SK-N-SH (cell line): Measurements from ENCODE around the gene CNBD2. TPM values are rescaled to one million over a fixed set of nuclear protein-coding genes. Genes with fewer than 3 reads are reported as not detected.

ENCODE experiments used
- CTCF ChIA-PET: fragments of 300-600, 350-600 bp; formaldehyde crosslinking; extraction: SDS; loops from one replicate; lab custom pipeline; 2021; lab: Yijun Ruan, JAX
- POLR2A ChIA-PET: fragments of 350-600 bp; sonication (Branson Sonifier 250); formaldehyde crosslinking; extraction: SDS; loops from one replicate; lab custom pipeline; 2020; ENCODE audit warnings: antibody characterized with exemption, inconsistent platforms; lab: Yijun Ruan, JAX
- DNase-seq: peaks from one replicate; pipeline ENCODE4 v3.0.0; 2012
- H2AFZ ChIP-seq: fragments of 200-600 bp; sonication (generic); 2 replicates; pipeline ENCODE4 v1.8.1; 2016; ENCODE audit warnings: antibody characterized with exemption, mild to moderate bottlenecking, low read depth
- H3F3A ChIP-seq: fragments of 200-600 bp; sonication (generic); replicated peaks from 2 replicates; pipeline ENCODE3; 2016; ENCODE audit warnings: antibody characterized with exemption, mild to moderate bottlenecking; ENCODE audit not compliant: insufficient read depth
- H3K27ac ChIP-seq, 2 experiments: fragments of 200-500 bp in 1 of 2; fragments of 200-600 bp in 1 of 2; sonication (Bioruptor generic) in 1 of 2; sonication (generic), shearing (Covaris generic) in 1 of 2; 2 replicates each; pipeline versions ENCODE4 v1.5.1 to v1.6.1; 2014 to 2016; ENCODE audit warnings: low read depth in 2 of 2, inconsistent platforms in 1 of 2, low read length in 1 of 2, mild to moderate bottlenecking in 1 of 2, mixed read lengths in 1 of 2
- H3K27me3 ChIP-seq: fragments of 200-600 bp; sonication (generic), shearing (Covaris generic); 2 replicates; pipeline ENCODE4 v1.6.1; 2016; ENCODE audit warnings: mixed run types; ENCODE audit not compliant: insufficient read depth
- H3K36me3 ChIP-seq, 2 experiments: fragments of 200-500 bp in 1 of 2; fragments of 200-600 bp in 1 of 2; sonication (Bioruptor generic) in 1 of 2; sonication (generic) in 1 of 2; replicated peaks in 1 of 2; 2 replicates each; pipeline versions ENCODE3 to v1.5.1; 2014 to 2016; ENCODE audit warnings: low read length in 1 of 2, mild to moderate bottlenecking in 1 of 2; ENCODE audit not compliant: insufficient read depth in 2 of 2, control insufficient read depth in 1 of 2
- H3K4me1 ChIP-seq, 2 experiments: fragments of 200-500 bp in 1 of 2; fragments of 200-600 bp in 1 of 2; sonication (Bioruptor generic) in 1 of 2; sonication (generic), shearing (Covaris generic) in 1 of 2; 2 replicates each; pipeline versions ENCODE4 v1.5.1 to v1.6.1; 2014 to 2016; ENCODE audit warnings: low read depth in 1 of 2, low read length in 1 of 2, mixed run types in 1 of 2; ENCODE audit not compliant: insufficient read depth in 2 of 2, control insufficient read depth in 1 of 2
- H3K4me2 ChIP-seq: fragments of 200-600 bp; sonication (generic), shearing (Covaris generic); 2 replicates; pipeline ENCODE4 v1.6.1; 2017; ENCODE audit warnings: mixed run types
- H3K4me3 ChIP-seq, 2 experiments: fragments of 200-500 bp in 1 of 2; fragments of 200-600 bp in 1 of 2; sonication (Bioruptor generic) in 1 of 2; sonication (generic), shearing (Covaris generic) in 1 of 2; 2 replicates each; pipeline versions ENCODE4 v1.5.1 to v1.8.1; 2014 to 2016; ENCODE audit warnings: low read depth in 2 of 2, inconsistent platforms in 1 of 2, low read length in 1 of 2, mild to moderate bottlenecking in 1 of 2, mixed read lengths in 1 of 2, moderate library complexity in 1 of 2
- H3K79me2 ChIP-seq: fragments of 200-600 bp; sonication (generic); 2 replicates; pipeline ENCODE4 v1.8.1; 2017; ENCODE audit warnings: mild to moderate bottlenecking; ENCODE audit not compliant: insufficient read depth
- H3K9ac ChIP-seq: fragments of 200-600 bp; sonication (generic); 2 replicates; pipeline ENCODE4 v1.6.1; 2017; ENCODE audit warnings: mixed run types
- H3K9me2 ChIP-seq: fragments of 200-600 bp; sonication (generic); 2 replicates; pipeline ENCODE4 v1.6.1; 2017; ENCODE audit warnings: mixed run types
- H3K9me3 ChIP-seq: fragments of 200-600 bp; sonication (generic); 2 replicates; pipeline ENCODE4 v1.6.1; 2017; ENCODE audit warnings: mixed run types, mild to moderate bottlenecking, moderate library complexity
- H4K20me1 ChIP-seq: fragments of 200-600 bp; sonication (generic); 2 replicates; pipeline ENCODE4 v1.6.1; 2017; ENCODE audit warnings: mild to moderate bottlenecking, mixed run types; ENCODE audit not compliant: insufficient read depth
- CHD2 ChIP-seq: fragments of 150-350 bp; IDR thresholded peaks from 2 replicates; pipeline ENCODE4 v1.6.1; 2018; ENCODE audit warnings: low read length; ENCODE audit not compliant: partially characterized antibody
- EP300 ChIP-seq, 2 experiments: IDR thresholded peaks; 2 replicates each; pipeline versions ENCODE4 v1.4.0 to v1.6.1; 2012; ENCODE audit warnings: borderline replicate concordance in 1 of 2, low read depth in 1 of 2, low read length in 1 of 2
- EZH2phosphoT487 ChIP-seq: fragments of 200-600 bp; sonication (generic); IDR thresholded peaks from 2 replicates; pipeline ENCODE4 v1.6.1; 2017; ENCODE audit warnings: low read depth, mixed run types, mild to moderate bottlenecking, antibody characterized with exemption, moderate library complexity, borderline replicate concordance
- FOSL2 ChIP-seq: IDR thresholded peaks from 2 replicates; pipeline ENCODE4 v1.4.0; 2012; ENCODE audit warnings: low read depth, mild to moderate bottlenecking, moderate library complexity, borderline replicate concordance
- FOXJ3 ChIP-seq: sonication (generic); formaldehyde crosslinking; IDR thresholded peaks from 2 replicates; pipeline ENCODE4 v1.5.1; 2020; ENCODE audit warnings: mild to moderate bottlenecking, missing genetic modification reagents
- MEF2A ChIP-seq: IDR thresholded peaks from 2 replicates; pipeline ENCODE4 v1.4.0; 2012; ENCODE audit warnings: low read depth, borderline replicate concordance
- NFIC ChIP-seq: IDR thresholded peaks from 2 replicates; pipeline ENCODE4 v1.4.0; 2012; ENCODE audit warnings: borderline replicate concordance
- RFX5 ChIP-seq: IDR thresholded peaks from 2 replicates; pipeline ENCODE4 v1.6.1; 2012; ENCODE audit warnings: mild to moderate bottlenecking, improper control_type of control experiment, low read length
- RXRA ChIP-seq: IDR thresholded peaks from 2 replicates; pipeline ENCODE4 v1.4.0; 2012; ENCODE audit warnings: low read depth, mild to moderate bottlenecking, borderline replicate concordance
- WGBS: methylation state at CpG from one replicate; pipeline ENCODE4 v1.1.6; 2017; ENCODE audit warnings: low lambda C conversion rate; 5-methylcytosine and 5-hydroxymethylcytosine counted together
- polyA plus RNA-seq, 3 experiments: library from polyadenylated mRNA; depleted of rRNA; stranded (reverse); fragments of >200 nt; gene quantifications; 2 replicates each; pipeline ENCODE4 v1.2.3, GENCODE V29; 2012
- TF ChIP-seq, protein P1 (sequence below): fragments of 200-600 bp; sonication (generic); IDR thresholded peaks from 2 replicates; pipeline ENCODE4 v1.6.1; 2017; ENCODE audit warnings: antibody characterized with exemption, mild to moderate bottlenecking, moderate library complexity
- TF ChIP-seq, protein P2 (sequence below): IDR thresholded peaks from 2 replicates; pipeline ENCODE4 v1.6.1; 2012; ENCODE audit warnings: mild to moderate bottlenecking, low read depth, low read length, moderate library complexity

CNBD2 gene
- polyA plus RNA-seq, 1 of the 3 experiments (the other 2 are of a cell fraction) = 5.6 TPM

DNA sequence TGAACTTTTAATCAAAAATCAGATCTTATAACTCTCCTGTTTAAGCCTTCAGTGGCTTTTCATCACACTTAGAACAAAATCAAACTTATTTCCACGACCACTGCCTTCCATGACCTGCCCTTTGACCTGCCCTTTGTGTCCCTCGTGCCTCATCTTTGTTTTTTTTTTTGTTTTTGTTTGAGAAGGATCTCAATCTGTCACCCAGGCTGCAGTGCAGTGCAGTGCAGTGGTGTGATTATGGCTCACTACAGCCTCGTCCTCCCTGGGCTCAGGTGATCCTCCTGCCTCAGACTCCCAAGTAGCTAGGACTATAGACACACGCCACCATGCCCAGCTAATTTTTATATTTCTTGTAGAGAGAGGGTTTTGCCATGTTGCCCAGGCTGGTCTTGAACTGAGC, 86.8 kb downstream of the CNBD2 start:
- H3K27ac ChIP-seq = no peak overlapping the region
- TF ChIP-seq, protein P1, sequence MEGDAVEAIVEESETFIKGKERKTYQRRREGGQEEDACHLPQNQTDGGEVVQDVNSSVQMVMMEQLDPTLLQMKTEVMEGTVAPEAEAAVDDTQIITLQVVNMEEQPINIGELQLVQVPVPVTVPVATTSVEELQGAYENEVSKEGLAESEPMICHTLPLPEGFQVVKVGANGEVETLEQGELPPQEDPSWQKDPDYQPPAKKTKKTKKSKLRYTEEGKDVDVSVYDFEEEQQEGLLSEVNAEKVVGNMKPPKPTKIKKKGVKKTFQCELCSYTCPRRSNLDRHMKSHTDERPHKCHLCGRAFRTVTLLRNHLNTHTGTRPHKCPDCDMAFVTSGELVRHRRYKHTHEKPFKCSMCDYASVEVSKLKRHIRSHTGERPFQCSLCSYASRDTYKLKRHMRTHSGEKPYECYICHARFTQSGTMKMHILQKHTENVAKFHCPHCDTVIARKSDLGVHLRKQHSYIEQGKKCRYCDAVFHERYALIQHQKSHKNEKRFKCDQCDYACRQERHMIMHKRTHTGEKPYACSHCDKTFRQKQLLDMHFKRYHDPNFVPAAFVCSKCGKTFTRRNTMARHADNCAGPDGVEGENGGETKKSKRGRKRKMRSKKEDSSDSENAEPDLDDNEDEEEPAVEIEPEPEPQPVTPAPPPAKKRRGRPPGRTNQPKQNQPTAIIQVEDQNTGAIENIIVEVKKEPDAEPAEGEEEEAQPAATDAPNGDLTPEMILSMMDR = no peak
- TF ChIP-seq FOXJ3 (CRISPR knock-in tag) (no peak), NFIC (no peak)
- H3K79me2 ChIP-seq = peaks cover 10% of the 10 kb centered on the region
- H4K20me1 ChIP-seq = no peaks in the 10 kb centered on the region
- peaks cover 5 to 6% of the 10 kb centered on the region in 2 experiments; a peak in 2 of 4 replicates for H3K4me1 ChIP-seq
- CTCF ChIA-PET = interaction anchor here (1.2 kb wide), 1 partner anchor 64 kb away, joined by 3 read pairs; no protein-coding TSS in a partner anchor
- H3K4me3 ChIP-seq = no peak overlapping the region
- 63% methylated on average over 4 of the region's 4 CpGs for WGBS
- H3K4me2 ChIP-seq = no peak overlapping the region
- no peaks in the 10 kb centered on the region for H3K36me3 ChIP-seq
- no peaks in the 10 kb centered on the region; the same call in 1 of the 2 replicates for H3K27me3 ChIP-seq
- H3F3A ChIP-seq = peaks cover 5% of the 10 kb centered on the region
- POLR2A ChIA-PET = interaction anchor here (1.1 kb wide), 1 partner anchor 9 kb away, joined by 3 read pairs; no protein-coding TSS in a partner anchor
- H3K9me2 ChIP-seq = no peaks in the 10 kb centered on the region
- H3K9ac ChIP-seq = no peak overlapping the region
- H2AFZ ChIP-seq = no peak overlapping the region
- H3K9me3 ChIP-seq = no peaks in the 10 kb centered on the region
- DNase-seq = no peak

DNA sequence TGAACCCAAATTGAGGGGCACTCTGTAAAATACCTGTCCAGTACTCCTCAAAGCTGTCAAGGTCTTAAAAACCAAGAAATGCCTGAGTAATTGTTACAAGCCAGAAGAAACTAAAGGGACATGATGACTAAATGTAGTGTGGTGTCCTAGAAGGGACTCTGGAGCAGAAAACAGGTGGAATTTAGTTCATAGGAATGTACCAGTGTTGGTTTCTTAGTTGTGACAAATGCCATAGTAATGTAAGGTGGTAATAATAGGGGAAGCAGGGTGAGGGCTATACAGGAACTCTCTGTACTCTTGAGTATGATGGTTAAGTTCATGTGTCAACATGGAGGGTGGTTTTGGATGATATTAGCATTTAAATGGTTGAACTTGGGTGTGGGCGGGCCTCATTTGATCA, 92.3 kb downstream of the CNBD2 start:
- no peaks in the 10 kb centered on the region for H3K79me2 ChIP-seq
- 100% methylated on average over 1 of the region's 1 CpG for WGBS
- H3K4me1 ChIP-seq = peaks cover 0 to 12% of the 10 kb centered on the region in 2 experiments; a peak in 1 of 4 replicates
- H3K27me3 ChIP-seq = no peaks in the 10 kb centered on the region
- no peak overlapping the region for H3K27ac ChIP-seq
- no peak overlapping the region for H3K4me3 ChIP-seq
- H3K9me2 ChIP-seq = no peaks in the 10 kb centered on the region
- H3F3A ChIP-seq = peaks cover 14% of the 10 kb centered on the region
- no peak overlapping the region for H3K9ac ChIP-seq
- DNase-seq = no peak
- no peaks in the 10 kb centered on the region for H3K36me3 ChIP-seq
- H3K9me3 ChIP-seq = no peaks in the 10 kb centered on the region; the same call in 1 of the 2 replicates
- CTCF ChIA-PET = interaction anchor here (1.0 kb wide), 1 partner anchor 78 kb away, joined by 3 read pairs; no protein-coding TSS in a partner anchor
- H2AFZ ChIP-seq = no peak overlapping the region
- H4K20me1 ChIP-seq = no peaks in the 10 kb centered on the region
- TF ChIP-seq FOSL2 (no peak), NFIC (no peak), EZH2phosphoT487 (no peak), EP300 (IDR thresholded peaks at IDR 0.05; ENCODE audit: borderline replicate concordance in 1 of 2, low read depth in 1 of 2, low read length in 1 of 2) (no peak), CHD2 (no peak), MEF2A (no peak), RFX5 (no peak)
- H3K4me2 ChIP-seq = no peak overlapping the region
- POLR2A ChIA-PET = no interaction called here

DNA sequence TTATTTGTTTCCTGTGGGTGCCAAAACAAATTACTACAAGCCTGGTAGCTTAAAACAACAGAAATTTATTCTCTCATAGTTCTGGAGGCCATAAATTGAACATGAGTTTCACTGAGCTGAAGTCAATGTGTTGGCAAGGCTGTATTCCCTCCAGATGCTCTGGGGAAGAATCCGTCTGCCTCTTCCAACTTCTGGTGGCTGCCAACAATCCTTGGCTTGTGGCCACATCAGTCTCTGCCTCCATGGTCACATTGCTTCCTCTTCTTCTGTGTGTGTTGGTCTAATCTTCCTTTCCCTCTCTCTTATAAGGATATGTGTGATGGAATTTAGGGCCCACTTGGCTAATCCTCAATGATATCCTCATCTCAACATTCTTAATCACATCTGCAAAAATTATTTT, 93.4 kb downstream of the CNBD2 start:
- Histone ChIP-seq H3K9me2 (no peaks in the 10 kb centered on the region), H3K9me3 (no peaks in the 10 kb centered on the region; the same call in 1 of the 2 replicates), H3K9ac (no peak overlapping the region), H4K20me1 (no peaks in the 10 kb centered on the region), H3K79me2 (no peaks in the 10 kb centered on the region), H3K36me3 (no peaks in the 10 kb centered on the region), H3K27ac (no peak overlapping the region), H3K4me2 (no peak overlapping the region), H3F3A (peaks cover 10% of the 10 kb centered on the region), H3K4me1 (peaks cover 0 to 14% of the 10 kb centered on the region in 2 experiments; a peak in 1 of 4 replicates), H3K27me3 (no peaks in the 10 kb centered on the region), H3K4me3 (no peak overlapping the region), H2AFZ (no peak overlapping the region)
- ChIA-PET CTCF (no interaction called here), POLR2A (no interaction called here)
- DNase-seq = no peak
- 50% methylated on average over 1 of the region's 1 CpG for WGBS
- TF ChIP-seq, protein P1 = no peak
- no peak for TF ChIP-seq RXRA
- no peak for TF ChIP-seq RFX5
- TF ChIP-seq, protein P2, sequence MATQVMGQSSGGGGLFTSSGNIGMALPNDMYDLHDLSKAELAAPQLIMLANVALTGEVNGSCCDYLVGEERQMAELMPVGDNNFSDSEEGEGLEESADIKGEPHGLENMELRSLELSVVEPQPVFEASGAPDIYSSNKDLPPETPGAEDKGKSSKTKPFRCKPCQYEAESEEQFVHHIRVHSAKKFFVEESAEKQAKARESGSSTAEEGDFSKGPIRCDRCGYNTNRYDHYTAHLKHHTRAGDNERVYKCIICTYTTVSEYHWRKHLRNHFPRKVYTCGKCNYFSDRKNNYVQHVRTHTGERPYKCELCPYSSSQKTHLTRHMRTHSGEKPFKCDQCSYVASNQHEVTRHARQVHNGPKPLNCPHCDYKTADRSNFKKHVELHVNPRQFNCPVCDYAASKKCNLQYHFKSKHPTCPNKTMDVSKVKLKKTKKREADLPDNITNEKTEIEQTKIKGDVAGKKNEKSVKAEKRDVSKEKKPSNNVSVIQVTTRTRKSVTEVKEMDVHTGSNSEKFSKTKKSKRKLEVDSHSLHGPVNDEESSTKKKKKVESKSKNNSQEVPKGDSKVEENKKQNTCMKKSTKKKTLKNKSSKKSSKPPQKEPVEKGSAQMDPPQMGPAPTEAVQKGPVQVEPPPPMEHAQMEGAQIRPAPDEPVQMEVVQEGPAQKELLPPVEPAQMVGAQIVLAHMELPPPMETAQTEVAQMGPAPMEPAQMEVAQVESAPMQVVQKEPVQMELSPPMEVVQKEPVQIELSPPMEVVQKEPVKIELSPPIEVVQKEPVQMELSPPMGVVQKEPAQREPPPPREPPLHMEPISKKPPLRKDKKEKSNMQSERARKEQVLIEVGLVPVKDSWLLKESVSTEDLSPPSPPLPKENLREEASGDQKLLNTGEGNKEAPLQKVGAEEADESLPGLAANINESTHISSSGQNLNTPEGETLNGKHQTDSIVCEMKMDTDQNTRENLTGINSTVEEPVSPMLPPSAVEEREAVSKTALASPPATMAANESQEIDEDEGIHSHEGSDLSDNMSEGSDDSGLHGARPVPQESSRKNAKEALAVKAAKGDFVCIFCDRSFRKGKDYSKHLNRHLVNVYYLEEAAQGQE = no peak
- TF ChIP-seq FOSL2 = no peak
